ENCODE data around the gene SPAG6. TPM values are rescaled to one million over a fixed set of nuclear protein-coding genes. Genes with fewer than 3 reads are reported as not detected.

The SPAG6 gene
- total RNA-seq, 2 donors from 2014 or later = not detected

GRCh38 chr10:22466763-22467334 lies 121.6 kb downstream of the SPAG6 start:
- no peak for DNase-seq (ENCODE audit: low spot score)
- intact Hi-C loops (cut with DNase I) = no loop called here

Other genes starting within 250 kb of the SPAG6 start
- not detected for gene EBLN1, start 127.5 kb upstream of the SPAG6 start, total RNA-seq
- gene COMMD3, start 29.1 kb upstream of the SPAG6 start, total RNA-seq = 10 to 100 TPM; 52.6 to 57.6 TPM
- 10 to 100 TPM; 56.5 to 71.7 TPM for gene BMI1, start 24.4 kb upstream of the SPAG6 start, total RNA-seq